HG03175 (cell line): ENCODE results near the gene ZC3H7A.

Source experiments
- ATAC-seq: cut with Tn5 transposase; IDR thresholded peaks from one replicate; pipeline ENCODE4 v1.9.1; 2021; ENCODE audit warnings: mild to moderate bottlenecking, moderate library complexity; ENCODE audit not compliant: unreplicated experiment

ZC3H7A gene

GRCh38 chr16:11707679-11708197 lies 89.3 kb downstream of the ZC3H7A start:
- no peak for ATAC-seq

GRCh38 chr16:11706180-11706742 lies 90.8 kb downstream of the ZC3H7A start:
- peak; percentile 71 for ATAC-seq

GRCh38 chr16:11705311-11706025 lies 91.6 kb downstream of the ZC3H7A start:
- ATAC-seq = no peak
